ENCODE data around the gene CDAN1. TPM values are rescaled to one million over a fixed set of nuclear protein-coding genes. Genes with fewer than 3 reads are reported as not detected.

CDAN1 gene
- total and polyA plus RNA-seq, 10 of the 15 experiments (the other 5 are each of a cell fraction or from before 2014, with no cell fraction given) = 0.56 to 14.2 (median 6.7) TPM

- 98% methylated on average over 5 of the region's 5 CpGs for whole genome bisulfite sequencing (ENCODE audit: insufficient coverage, insufficient replicate concordance, low lambda C conversion rate, missing lambda C conversion rate)
- intact Hi-C loops (cut with micrococcal nuclease; ENCODE audit: unreplicated experiment) (no loop called here), in situ Hi-C loops (cut with MboI) (no loop called here)
- no peaks in the 10 kb centered on the region for H3K4me1 ChIP-seq (ENCODE audit: control insufficient read depth, insufficient read depth, low read length)
- no TSS peak for BruUV-seq (replicated peaks)
- no peaks in the 10 kb centered on the region for H3K27me3 ChIP-seq (replicated peaks in 1 of 2; ENCODE audit: control insufficient read depth in 2 of 2, insufficient read depth in 2 of 2, low read length in 1 of 2)
- CTCF ChIA-PET = no interaction called here
- H2AFZ ChIP-seq (ENCODE audit: control insufficient read depth, low read depth, low read length) = no peak overlapping the region
- no peak overlapping the region for H3K4me2 ChIP-seq (ENCODE audit: control insufficient read depth, insufficient read depth)
- SMC1A ChIA-PET (ENCODE audit: uncharacterized antibody, unreplicated experiment) = no interaction called here
- H3K36me3 ChIP-seq (ENCODE audit: control insufficient read depth in 2 of 2, insufficient read depth in 2 of 2, low read length in 1 of 2) = peaks cover 22 to 29% of the 10 kb centered on the region in 2 experiments
- TF ChIP-seq ATF3 (IDR thresholded peaks at IDR 0.05; ENCODE audit: borderline replicate concordance, extremely low read depth, low read depth, low read length) (no peak), CBX3 (IDR thresholded peaks at IDR 0.05; ENCODE audit: borderline replicate concordance, low read depth) (no peak), BHLHE40 (IDR thresholded peaks at IDR 0.05; ENCODE audit: borderline replicate concordance in 1 of 2, low read depth in 2 of 2, low read length in 1 of 2) (no peak), SREBF1 (IDR thresholded peaks at IDR 0.05; ENCODE audit: low read length) (no peak), USF1 (IDR thresholded peaks at IDR 0.05; ENCODE audit: borderline replicate concordance, extremely low read length, insufficient read depth, low read depth, low read length) (no peak), IKZF1 (conservative IDR thresholded peaks at IDR 0.05) (no peak), SMAD1 (IDR thresholded peaks at IDR 0.05; ENCODE audit: low read depth, partially characterized antibody) (no peak), NFIC (IDR thresholded peaks at IDR 0.05; ENCODE audit: low read depth, low read length) (no peak), TCF3 (IDR thresholded peaks at IDR 0.05; ENCODE audit: borderline replicate concordance, insufficient read depth, low read depth, low read length) (no peak), FOS (IDR thresholded peaks at IDR 0.05; ENCODE audit: borderline replicate concordance, extremely low read depth, insufficient read length) (no peak)
- TF ChIP-seq, protein P1, sequence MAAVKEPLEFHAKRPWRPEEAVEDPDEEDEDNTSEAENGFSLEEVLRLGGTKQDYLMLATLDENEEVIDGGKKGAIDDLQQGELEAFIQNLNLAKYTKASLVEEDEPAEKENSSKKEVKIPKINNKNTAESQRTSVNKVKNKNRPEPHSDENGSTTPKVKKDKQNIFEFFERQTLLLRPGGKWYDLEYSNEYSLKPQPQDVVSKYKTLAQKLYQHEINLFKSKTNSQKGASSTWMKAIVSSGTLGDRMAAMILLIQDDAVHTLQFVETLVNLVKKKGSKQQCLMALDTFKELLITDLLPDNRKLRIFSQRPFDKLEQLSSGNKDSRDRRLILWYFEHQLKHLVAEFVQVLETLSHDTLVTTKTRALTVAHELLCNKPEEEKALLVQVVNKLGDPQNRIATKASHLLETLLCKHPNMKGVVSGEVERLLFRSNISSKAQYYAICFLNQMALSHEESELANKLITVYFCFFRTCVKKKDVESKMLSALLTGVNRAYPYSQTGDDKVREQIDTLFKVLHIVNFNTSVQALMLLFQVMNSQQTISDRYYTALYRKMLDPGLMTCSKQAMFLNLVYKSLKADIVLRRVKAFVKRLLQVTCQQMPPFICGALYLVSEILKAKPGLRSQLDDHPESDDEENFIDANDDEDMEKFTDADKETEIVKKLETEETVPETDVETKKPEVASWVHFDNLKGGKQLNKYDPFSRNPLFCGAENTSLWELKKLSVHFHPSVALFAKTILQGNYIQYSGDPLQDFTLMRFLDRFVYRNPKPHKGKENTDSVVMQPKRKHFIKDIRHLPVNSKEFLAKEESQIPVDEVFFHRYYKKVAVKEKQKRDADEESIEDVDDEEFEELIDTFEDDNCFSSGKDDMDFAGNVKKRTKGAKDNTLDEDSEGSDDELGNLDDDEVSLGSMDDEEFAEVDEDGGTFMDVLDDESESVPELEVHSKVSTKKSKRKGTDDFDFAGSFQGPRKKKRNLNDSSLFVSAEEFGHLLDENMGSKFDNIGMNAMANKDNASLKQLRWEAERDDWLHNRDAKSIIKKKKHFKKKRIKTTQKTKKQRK (IDR thresholded peaks at IDR 0.05; ENCODE audit: low read depth, low read length) = no peak
- TF ChIP-seq, protein P2, sequence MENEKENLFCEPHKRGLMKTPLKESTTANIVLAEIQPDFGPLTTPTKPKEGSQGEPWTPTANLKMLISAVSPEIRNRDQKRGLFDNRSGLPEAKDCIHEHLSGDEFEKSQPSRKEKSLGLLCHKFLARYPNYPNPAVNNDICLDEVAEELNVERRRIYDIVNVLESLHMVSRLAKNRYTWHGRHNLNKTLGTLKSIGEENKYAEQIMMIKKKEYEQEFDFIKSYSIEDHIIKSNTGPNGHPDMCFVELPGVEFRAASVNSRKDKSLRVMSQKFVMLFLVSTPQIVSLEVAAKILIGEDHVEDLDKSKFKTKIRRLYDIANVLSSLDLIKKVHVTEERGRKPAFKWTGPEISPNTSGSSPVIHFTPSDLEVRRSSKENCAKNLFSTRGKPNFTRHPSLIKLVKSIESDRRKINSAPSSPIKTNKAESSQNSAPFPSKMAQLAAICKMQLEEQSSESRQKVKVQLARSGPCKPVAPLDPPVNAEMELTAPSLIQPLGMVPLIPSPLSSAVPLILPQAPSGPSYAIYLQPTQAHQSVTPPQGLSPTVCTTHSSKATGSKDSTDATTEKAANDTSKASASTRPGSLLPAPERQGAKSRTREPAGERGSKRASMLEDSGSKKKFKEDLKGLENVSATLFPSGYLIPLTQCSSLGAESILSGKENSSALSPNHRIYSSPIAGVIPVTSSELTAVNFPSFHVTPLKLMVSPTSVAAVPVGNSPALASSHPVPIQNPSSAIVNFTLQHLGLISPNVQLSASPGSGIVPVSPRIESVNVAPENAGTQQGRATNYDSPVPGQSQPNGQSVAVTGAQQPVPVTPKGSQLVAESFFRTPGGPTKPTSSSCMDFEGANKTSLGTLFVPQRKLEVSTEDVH (IDR thresholded peaks at IDR 0.05; ENCODE audit: low read depth, partially characterized antibody) = no peak
- ATAC-seq (no peak), DNase-seq (ENCODE audit: low read depth, low spot score) (no peak), FAIRE-seq (no peak)
- H3K9ac ChIP-seq (ENCODE audit: control insufficient read depth, insufficient read depth, low read length) = no peak overlapping the region
- POLR2A ChIA-PET = no interaction called here
- no peaks in the 10 kb centered on the region for H4K20me1 ChIP-seq (ENCODE audit: control insufficient read depth, insufficient read depth)
- H3K79me2 ChIP-seq (ENCODE audit: control insufficient read depth, insufficient read depth, low read length) = no peaks in the 10 kb centered on the region
- no peaks in the 10 kb centered on the region for H3K9me3 ChIP-seq (replicated peaks; ENCODE audit: control insufficient read depth, insufficient read depth, low read length)
- RAD21 ChIA-PET (ENCODE audit: unreplicated experiment) = no interaction called here
- H3K4me3 ChIP-seq = no peak overlapping the region
- no peak overlapping the region for H3K27ac ChIP-seq (ENCODE audit: control insufficient read depth, insufficient read depth)
Observed at GRCh38 chr15:42728560-42728959, 8.4 kb downstream of the CDAN1 start.

All from GM12878 (cell line).